ENCODE results near the gene CEP162. TPM values are rescaled to one million over a fixed set of nuclear protein-coding genes. Genes with fewer than 3 reads are reported as not detected.

Gene CEP162
- total RNA-seq, 2 donors from 2014 or later = 6.8 to 7.1 TPM

- H3K9me3 ChIP-seq = no peaks in the 10 kb centered on the region
- H3K9ac ChIP-seq (ENCODE audit: low read depth in 2 of 2, low read length in 2 of 2) = no peak overlapping the region
- no peaks in the 10 kb centered on the region for H3K4me1 ChIP-seq
- intact Hi-C loops (cut with DNase I) = no loop called here
- H3K27ac ChIP-seq = no peak overlapping the region
- H3K4me3 ChIP-seq = no peak overlapping the region
- TF ChIP-seq CTCF (IDR thresholded peaks at IDR 0.05) = no peak
- no peaks in the 10 kb centered on the region for H3K27me3 ChIP-seq
- no peaks in the 10 kb centered on the region for H3K36me3 ChIP-seq
- DNase-seq = no peak
These were observed 31.4 kb upstream of the CEP162 start for GRCh38 chr6:84258866-84259265.

GRCh38 chr6:84258268-84258667 lies 30.8 kb upstream of the CEP162 start:
- Histone ChIP-seq H3K36me3 (no peaks in the 10 kb centered on the region), H3K4me3 (no peak overlapping the region), H3K27me3 (no peaks in the 10 kb centered on the region), H3K9ac (ENCODE audit: low read depth in 2 of 2, low read length in 2 of 2) (no peak overlapping the region), H3K9me3 (no peaks in the 10 kb centered on the region), H3K27ac (no peak overlapping the region), H3K4me1 (no peaks in the 10 kb centered on the region)
- no peak for DNase-seq
- TF ChIP-seq CTCF (IDR thresholded peaks at IDR 0.05) = no peak
- intact Hi-C loops (cut with DNase I) = no loop called here

GRCh38 chr6:84255641-84256040 lies 28.2 kb upstream of the CEP162 start:
- H3K9me3 ChIP-seq = no peaks in the 10 kb centered on the region
- DNase-seq = no peak
- no peak for TF ChIP-seq CTCF (IDR thresholded peaks at IDR 0.05)
- intact Hi-C loops (cut with DNase I) = no loop called here
- H3K27me3 ChIP-seq = no peaks in the 10 kb centered on the region
- H3K4me3 ChIP-seq = no peak overlapping the region
- no peak overlapping the region for H3K27ac ChIP-seq
- no peak overlapping the region for H3K9ac ChIP-seq (ENCODE audit: low read depth in 2 of 2, low read length in 2 of 2)
- H3K36me3 ChIP-seq = no peaks in the 10 kb centered on the region
- H3K4me1 ChIP-seq = no peaks in the 10 kb centered on the region

GRCh38 chr6:84253380-84253779 lies 25.9 kb upstream of the CEP162 start:
- no peaks in the 10 kb centered on the region for H3K4me1 ChIP-seq
- TF ChIP-seq CTCF (IDR thresholded peaks at IDR 0.05) = no peak
- no peak overlapping the region for H3K4me3 ChIP-seq
- no peaks in the 10 kb centered on the region for H3K9me3 ChIP-seq
- H3K27ac ChIP-seq = no peak overlapping the region
- intact Hi-C loops (cut with DNase I) = no loop called here
- DNase-seq = no peak
- H3K36me3 ChIP-seq = no peaks in the 10 kb centered on the region
- H3K27me3 ChIP-seq = no peaks in the 10 kb centered on the region
- H3K9ac ChIP-seq (ENCODE audit: low read depth in 2 of 2, low read length in 2 of 2) = no peak overlapping the region

- Histone ChIP-seq H3K4me3 (no peak overlapping the region), H3K36me3 (no peaks in the 10 kb centered on the region), H3K27me3 (no peaks in the 10 kb centered on the region), H3K27ac (no peak overlapping the region), H3K9me3 (no peaks in the 10 kb centered on the region), H3K9ac (ENCODE audit: low read depth in 2 of 2, low read length in 2 of 2) (no peak overlapping the region), H3K4me1 (no peaks in the 10 kb centered on the region)
- TF ChIP-seq CTCF (IDR thresholded peaks at IDR 0.05) = no peak
- intact Hi-C loops (cut with DNase I) = no loop called here
- no peak for DNase-seq
These were observed 24.6 kb upstream of the CEP162 start for GRCh38 chr6:84251891-84252539.
